GM18502 (cell line): ENCODE measurements around the gene GSDME.
A peak's percentile ranks its signal among the peaks of the same experiment; 100 is the strongest.
"Not testable (repeated sequence)": the region's sequence is repeated elsewhere in the genome, so short reads cannot be mapped to it uniquely, and the experiment has no call there.

Source experiments
- ATAC-seq: cut with Tn5 transposase; IDR thresholded peaks from one replicate; pipeline ENCODE4 v1.9.1; 2021; ENCODE audit warnings: mild to moderate bottlenecking; ENCODE audit not compliant: unreplicated experiment, poor library complexity

Gene GSDME

DNA sequence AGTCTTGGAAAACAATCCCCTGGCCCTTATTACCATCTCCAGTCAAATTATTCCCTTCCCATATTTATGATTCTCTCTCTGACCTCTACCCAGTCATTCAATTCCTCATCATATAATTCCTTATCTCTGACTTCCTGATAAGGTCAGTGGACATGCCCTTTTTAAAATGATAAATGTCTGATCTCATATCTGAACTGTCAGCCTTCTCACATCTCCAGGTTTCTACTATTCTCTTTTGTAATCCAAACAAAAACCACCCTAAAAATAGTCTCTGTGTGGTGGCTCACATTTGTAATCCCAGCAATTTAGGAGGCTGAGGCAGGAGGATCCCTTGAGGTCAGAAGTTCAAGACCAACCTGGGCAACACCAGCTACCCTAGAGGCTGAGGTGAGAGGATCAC, 11.9 kb downstream of the GSDME start:
- no peak for ATAC-seq

DNA sequence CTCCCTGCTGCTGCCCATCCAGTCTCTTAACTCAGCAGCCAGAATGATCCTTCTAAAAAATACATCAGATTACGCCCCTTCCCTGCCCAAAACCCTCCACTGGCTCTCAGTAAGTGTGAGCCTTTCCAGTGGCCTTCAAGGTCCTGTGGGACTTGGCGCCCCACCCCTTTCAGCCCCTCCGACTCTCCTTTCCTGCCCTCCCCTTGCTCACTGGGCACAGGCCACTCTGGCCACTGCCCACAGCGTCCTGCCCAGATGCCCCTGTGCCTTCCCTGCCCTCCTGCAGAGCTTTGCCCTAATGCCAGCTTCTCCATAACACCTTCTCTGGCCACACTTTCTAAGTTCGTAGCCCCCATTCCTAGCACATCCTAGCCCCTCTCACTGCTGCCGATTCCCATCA, 13.8 kb downstream of the GSDME start:
- ATAC-seq: no peak

DNA sequence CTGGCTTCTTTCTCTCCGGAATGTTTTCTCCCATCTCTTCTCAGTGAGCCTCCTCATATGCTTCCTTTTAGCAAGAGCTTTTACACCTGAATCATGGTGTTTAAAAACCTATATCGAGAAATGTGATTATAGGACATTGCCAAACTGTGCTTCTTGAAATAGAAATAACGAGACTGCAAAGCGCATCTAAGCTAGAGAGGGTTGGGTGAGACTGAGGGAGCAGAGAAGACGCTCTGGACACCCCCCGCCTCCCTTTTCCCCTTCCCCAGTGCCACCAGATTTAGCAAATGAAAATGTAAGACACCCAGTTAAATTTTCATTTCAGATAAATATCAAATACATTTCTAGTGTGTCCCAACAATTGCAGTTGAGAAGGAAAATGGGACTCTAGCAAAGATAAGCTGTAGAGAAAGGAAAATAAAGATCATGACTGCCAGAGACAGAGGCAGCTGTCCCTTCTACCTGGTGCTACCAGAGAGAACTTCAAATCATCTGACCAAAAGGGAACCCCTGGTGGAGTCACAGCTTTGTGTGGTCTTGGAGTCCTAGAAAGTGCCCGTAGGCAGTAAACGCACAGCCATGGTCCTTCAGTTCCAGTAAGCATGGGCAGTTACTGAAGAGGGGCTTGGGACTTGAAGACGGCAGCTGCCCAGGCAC, 14.6 kb downstream of the GSDME start:
- no peak for ATAC-seq

DNA sequence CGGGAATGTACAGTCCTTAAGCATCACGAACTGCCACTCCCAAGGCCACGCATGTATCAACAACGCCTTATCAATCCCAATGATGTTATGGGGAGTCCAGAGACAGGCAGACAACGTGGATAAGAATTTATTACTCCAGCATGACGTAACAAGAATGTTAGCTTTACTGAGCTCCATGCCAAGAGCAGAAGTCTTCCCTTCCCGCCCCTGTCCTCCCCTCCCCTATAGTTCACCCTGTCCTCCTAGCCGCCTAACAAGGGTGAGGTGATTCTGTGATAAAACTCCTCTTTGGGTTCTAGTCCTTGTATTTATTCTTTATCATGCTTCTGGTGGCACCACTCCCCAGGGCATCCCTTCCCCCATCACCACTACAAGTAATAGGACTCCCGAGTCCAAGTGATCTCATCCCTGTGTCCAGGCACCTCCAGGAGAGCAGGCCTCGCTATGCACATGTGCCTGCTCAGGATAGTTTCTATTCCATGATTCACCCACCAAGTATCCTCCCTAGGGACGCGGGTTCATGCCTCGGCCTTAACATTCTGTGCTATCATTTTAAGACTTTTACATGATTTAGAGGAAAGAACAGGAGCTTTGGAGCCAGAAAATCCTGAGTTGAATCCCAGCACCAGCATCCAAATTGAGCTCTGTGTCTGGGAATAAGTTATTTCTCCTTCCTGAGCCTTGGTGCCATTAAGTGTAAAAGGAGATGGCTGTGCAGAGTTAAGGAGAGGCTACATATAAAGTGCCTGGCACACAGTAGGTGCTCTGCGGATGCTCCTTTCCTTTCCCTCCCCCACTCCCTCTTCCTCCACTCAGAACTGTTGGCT, 15.4 kb downstream of the GSDME start:
- ATAC-seq: no peak

DNA sequence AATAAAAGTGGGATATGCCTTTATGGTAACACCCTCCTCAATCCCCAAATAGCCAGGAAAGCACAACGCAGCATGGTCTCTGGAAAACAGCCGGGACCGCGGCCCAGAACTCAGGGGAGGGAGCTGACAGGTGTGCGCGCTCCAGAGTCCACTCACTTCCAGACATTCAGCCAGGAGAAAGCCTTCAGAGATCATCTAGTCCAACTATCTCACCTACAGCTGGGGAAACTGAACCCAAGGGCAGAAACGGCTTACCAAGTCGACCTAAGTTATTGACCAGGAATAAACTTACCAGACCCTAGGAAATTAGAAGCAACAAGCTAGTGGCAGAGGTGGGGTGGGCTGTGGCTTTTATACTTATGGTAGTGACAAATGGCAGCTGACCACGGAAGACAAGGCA, 16.4 kb downstream of the GSDME start:
- ATAC-seq: no peak

DNA sequence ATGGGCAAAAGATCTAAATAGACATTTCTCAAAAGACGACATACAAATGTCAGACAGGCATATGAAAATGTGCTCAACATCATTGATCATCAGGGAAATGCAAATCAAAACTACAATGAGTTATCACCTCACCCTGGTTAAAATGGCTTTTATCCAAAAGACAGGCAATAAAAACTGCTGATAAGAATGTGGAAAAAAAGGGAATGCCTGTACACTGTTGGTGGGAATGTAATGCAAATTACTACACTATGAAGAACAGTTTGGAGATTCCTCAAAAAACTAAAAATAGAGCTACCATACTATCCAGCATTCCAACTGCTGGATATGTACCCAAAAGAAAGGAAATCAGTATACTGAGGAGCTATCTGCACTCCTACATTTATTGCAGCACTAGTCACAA, 18.0 kb downstream of the GSDME start:
- no peak for ATAC-seq

DNA sequence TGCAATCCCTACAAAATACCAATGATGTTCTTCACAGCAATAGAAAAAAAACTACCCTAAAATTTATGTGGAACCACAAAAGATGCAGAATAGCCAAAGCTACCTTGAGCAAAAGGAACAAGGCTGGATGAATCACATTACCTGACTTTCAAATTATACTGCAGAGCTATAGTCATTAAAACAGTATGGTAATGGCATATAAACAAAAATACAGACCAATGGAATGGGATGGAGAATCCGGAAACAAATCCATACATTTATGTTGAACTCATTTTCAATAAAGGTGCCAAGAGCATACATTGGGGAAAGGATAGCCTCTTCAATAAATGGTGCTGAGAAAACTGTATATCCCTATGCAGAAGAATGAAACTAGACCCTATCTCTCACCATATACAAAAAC, 18.7 kb downstream of the GSDME start:
- ATAC-seq: no peak

DNA sequence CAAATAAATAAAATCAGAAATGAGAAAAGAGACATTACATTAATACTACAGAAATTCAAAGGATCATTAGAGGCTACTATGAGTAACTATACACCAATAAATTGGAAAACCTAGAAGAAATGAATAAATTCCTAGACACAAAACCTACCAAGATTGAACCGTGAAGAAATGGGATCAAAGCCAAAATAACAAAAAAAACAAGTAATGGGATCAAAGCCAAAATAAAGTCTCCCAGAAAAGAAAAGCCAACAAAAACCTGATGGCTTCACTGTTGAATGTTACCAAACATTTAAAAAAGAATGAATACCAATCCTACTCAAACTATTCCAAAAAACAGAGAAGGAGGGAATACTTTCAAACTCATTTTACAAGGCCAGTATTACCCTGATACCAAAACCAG, 20.0 kb downstream of the GSDME start:
- no peak for ATAC-seq

DNA sequence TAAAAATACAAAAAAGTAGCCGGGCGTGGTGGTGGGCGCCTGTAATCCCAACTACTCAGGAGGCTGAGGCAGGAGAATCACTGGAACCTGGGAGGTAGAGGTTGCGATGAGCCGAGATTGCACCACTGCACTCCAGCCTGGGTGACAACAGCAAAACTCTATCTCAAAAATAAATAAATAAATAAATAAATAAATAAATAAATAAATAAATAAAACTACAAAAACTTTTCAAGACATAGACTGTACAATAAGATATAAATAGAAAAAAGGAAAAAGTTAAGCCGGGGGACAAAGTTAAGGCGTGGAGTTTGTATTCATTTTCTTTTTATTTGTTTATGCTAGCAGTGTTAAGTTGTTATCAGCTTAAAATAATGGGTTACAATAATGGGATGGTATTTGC, 21.7 kb downstream of the GSDME start:
- not testable (repeated sequence) for ATAC-seq

DNA sequence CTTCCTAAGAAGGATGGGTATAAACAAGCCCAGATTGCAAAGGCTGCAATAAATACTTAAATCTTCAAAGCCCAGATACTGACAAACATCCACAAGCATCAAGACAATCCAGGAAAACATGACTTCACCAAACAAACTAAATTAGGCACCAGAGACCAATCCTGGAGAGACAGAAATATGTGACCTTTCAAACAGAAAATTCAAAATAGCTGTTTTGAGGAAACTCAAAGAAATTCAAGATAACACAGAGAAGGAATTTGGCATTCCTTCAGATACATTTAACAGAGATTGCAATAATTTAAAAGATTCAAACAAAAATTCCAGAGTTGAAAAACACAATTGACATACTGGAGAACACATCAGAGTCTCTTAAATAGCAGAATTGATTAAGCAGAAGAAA, 23.0 kb downstream of the GSDME start:
- no peak for ATAC-seq

DNA sequence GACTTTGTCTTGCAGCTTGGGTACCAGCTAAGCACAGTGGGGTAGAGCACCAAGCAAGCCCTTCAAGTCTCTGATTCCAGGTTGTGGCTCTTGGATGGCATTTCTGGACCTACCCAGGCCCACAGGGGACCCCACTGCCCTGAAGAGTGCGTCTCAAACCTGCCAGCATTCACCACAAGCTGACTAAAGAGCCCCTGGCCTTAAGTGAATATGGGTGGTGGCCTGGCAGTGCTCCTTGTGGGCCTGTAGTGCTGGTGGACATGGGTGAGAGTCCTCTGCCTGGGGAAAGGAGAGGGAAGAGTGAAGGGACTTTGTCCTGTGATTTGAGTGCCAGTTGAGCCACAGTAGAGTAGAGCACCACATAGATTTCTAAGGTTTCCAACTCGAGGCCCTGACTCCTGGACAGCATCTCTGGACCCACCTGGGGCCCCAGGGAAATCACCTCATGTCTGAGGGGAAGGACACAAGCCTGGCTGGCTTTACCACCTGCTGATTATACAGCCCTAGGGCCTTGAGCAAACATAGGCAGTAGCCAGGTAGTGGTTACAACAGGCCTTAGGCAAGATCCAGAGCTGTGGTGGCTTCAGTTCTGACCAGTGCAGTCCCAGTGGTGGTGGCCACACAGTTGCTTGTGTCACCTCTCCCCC, 23.7 kb downstream of the GSDME start:
- ATAC-seq: no peak

DNA sequence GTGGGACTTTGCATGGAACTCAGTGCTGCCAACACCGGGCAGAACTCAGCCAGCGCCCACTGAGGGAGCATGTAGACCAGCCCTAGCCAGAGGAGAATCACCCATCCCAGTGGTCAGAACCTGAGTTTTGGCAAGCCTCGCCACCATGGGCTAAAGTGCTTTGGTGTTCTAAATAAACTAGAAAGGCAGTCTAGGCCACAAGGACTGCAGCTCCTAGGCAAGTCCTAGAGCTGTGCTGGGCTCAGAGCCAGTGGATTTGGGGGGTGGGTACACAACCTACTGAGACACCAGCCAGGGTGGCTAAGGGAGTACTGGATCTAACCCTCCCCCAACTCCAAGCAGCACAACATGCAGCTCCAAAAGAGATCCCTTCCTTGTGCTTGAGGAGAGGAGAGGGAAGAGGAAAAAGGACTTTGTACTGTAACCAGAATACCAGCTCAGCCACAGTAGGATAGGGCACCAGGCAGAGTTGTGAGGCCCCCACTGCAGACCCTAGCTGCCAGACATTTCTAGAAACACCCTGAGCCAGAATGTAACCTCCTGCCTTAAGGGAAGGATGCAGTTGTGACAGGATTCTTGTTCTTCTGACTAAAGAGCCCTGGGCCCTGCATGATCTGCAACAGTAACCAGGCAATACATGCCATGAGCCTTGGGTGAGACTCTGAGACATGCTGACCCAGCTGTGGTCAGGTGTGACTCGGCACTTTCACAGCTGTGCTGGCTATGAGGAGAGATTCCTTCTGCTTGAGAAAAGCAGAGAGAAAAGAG, 24.4 kb downstream of the GSDME start:
- peak; percentile 73 for ATAC-seq

DNA sequence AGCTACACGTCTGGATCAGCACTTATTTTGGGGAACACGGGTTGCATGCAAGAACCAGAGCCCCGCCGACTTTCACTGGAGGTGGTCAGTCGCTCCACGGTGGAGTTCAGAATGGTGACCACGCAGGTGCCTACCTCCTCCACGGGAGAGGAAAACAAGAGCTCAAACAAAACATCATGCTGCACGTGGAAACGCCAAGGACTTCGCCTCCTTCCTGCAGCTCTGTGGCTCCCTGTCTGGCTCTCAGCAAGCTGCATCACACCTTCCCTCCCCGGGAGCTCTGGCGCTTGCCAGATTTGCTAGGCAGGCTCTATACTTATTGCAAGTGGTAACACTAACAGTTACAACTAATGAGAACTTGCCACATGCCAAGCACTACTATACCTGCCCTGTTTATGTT, 26.0 kb downstream of the GSDME start:
- ATAC-seq: no peak

DNA sequence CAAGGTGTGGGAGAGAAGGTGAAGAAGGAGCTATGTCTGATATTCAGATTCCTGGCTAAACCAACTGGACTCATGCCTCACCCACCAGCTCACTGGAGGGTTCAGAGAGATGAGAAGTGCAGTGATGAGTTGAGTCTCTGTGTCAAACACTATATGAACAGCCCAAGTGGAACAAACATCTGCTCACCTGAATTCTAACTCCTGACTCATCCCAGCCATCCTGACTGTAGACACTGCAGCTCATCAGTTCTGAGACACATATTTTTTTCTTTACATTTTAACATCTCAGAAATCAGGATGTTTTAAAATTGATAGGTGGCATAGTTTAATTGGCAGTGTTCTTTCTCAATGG, 27.3 kb downstream of the GSDME start:
- no peak for ATAC-seq

DNA sequence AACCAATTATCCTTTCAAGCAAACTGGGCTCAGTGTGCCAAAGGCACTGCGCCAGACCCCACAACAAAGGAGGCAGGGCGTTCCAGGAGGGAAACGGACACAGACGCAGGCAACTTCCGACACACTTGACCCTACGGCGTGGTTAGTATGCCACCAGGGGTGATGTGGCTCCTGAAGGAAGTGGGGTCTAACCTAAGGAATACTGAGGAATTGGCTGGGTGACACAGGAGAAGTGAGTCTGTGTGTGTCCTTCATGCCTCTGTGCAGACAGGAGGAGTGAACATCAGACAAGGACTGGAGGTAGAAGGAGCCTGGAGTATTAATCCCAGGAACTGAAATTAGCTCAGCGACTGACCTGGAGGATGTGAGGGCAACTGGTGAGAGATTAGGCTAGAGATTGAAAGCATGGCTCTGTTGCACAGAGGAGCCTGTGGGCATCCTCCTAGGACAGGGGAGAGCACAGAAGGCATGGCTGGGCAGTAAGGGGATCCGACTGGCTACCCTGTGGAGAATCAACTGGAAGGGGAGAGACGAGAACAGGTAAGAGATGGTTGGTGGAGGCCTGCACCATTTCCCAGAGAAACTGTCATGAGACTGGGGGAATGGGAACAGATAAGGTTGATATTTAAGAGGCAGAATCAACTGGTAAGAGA, 27.8 kb downstream of the GSDME start:
- no peak for ATAC-seq

DNA sequence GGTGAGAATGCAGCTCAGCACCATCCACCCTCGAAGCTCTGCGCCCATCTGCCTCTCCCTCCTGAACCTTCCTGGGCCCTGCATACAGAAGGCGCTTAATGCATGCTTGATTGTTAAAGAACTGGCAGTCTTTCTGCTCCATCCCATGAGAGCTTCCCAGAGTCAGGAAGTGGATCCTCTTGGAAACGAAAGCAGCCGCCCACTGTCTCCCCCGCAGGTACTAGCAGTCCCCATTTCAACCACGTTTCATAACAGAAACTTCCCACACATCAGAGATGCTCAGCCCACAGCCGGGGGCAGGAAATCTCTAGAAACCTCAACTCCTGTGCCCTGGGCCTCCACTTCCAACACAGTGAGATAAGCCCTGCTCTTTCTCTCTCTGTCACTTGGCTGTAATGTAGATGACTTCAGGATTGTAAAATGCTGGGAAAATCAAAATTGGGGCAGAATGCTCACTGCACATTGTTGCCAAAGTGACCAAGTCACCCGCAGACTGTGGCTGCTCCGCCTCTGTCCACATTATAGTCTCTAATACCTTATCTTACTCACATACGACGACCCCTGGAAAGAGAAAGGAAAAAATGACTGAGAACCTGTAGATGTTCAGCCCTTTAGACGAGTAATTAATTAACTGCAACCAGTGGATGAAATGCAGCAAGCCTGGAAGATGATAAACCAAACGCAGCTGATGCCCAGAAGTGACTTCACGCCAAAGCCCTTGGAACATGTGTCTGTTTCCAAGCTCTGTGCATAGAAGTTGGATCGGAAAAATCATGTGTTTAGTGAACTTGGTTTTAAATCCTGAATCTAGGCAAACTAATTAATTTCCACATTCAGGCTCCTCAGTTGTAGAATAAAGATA, 28.5 kb downstream of the GSDME start:
- no peak for ATAC-seq

DNA sequence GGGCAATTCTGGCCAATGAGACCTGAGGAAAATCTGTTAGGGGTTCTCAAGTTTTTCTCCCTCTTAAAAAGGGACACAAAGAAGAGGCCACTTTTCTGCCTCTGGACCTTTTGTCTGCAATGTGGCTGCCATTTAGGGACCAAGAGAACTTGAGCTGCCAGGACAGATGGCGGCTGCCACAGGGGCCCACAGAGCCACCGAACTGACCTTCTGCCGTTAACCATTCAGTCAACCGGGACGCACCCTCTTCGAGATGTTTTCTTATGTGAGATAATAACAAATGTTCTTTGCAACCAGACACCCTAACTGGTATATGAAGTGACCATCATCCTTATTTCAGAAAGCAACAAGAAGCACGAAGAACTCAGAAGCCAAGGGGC, 29.2 kb downstream of the GSDME start:
- ATAC-seq: no peak

DNA sequence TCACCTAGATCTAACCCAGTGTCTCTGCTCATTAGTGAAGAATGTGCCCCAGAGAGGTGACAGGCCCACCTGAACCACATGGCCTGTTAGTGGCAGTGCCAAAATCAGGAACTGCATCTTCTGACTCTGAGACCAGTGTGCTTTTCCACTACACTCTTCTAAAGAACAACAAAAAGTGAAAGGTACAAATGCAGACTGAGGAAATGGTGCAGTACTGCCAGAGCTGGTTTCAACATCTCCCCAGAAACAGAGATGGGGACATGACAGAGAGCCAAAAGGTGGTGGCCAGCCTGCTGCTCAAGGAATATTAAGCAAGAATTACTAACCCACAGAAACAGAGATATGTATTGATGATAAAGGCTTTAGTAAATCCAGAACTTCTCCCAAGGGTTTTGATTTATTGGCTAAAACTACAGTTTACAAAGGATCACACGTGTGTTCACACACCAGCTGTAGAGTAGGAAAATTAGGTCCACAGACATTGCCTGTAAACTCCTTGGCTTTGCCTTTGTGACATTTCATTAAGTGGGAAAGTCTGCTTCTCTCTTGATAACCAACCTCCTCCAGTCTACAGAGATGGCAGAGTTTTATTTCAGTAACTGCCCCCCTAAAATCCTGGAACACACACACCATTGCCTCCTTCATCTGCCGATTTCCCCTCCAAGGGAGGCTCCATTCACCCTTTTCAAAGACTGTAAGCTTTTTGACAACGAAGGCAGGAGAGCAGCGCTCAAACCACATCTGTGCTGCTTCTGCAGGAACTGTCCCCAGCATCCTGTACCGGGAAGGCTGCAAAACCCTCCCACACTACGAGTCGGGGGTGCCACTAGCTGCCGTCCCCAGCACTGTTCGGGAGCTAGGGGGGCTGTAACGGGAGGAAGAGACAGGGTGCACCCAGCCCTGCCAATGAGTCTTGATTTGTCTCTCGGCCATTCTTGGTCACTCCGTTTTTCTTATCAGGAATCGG, 29.8 kb downstream of the GSDME start:
- peak; percentile 71 for ATAC-seq
